Upper lobe of left lung (tissue), 6 donors: ENCODE results near the gene C1D. TPM values are rescaled to one million over a fixed set of nuclear protein-coding genes. Genes with fewer than 3 reads are reported as not detected.

Experiments used
- ATAC-seq, 2 donors: fragments of 200-7000 bp; cut with Tn5 transposase; one replicate each; pipeline ENCODE4 v1.9.1; 2022; ENCODE audit warnings: mild to moderate bottlenecking in 2 of 2, moderate library complexity in 2 of 2; ENCODE audit not compliant: low FRiP score in 2 of 2
- DNase-seq, 2 donors: peaks; one replicate each; pipeline ENCODE4 v3.0.0-alpha.2; 2019 to 2020
- H3K27ac ChIP-seq, 4 donors: fragments of 200-600 bp; sonication (generic); one replicate each; pipeline ENCODE4 v1.5.1; 2016 to 2019
- H3K27me3 ChIP-seq, 4 donors: fragments of 200-600 bp; sonication (generic); one replicate each; pipeline ENCODE4 v1.5.1; 2017 to 2019
- H3K36me3 ChIP-seq, 4 donors: fragments of 200-600 bp; sonication (generic); one replicate each; pipeline ENCODE4 v1.5.1; 2016 to 2019
- H3K4me1 ChIP-seq, 4 donors: fragments of 200-600 bp; sonication (generic); one replicate each; pipeline ENCODE4 v1.5.1; 2018 to 2019
- H3K4me3 ChIP-seq, 4 donors: fragments of 200-600 bp; sonication (generic); one replicate each; pipeline ENCODE4 v1.5.1; 2017 to 2019; ENCODE audit warnings: mild to moderate bottlenecking in 2 of 4, moderate library complexity in 1 of 4
- H3K9me3 ChIP-seq, 4 donors: fragments of 200-600 bp; sonication (generic); one replicate each; pipeline ENCODE4 v1.5.1; 2018 to 2019
- CTCF ChIP-seq, 6 experiments: fragments of 450-650 bp in 4 of 6; fragments of 200-600 bp in 2 of 6; sonication (generic) in 2 of 6; IDR thresholded peaks; one replicate each; pipeline ENCODE4 v1.5.1; 2016 to 2019; ENCODE audit warnings: antibody characterized with exemption in 6 of 6
- EP300 ChIP-seq, 4 donors: sonication (generic); formaldehyde crosslinking; IDR thresholded peaks; one replicate each; pipeline ENCODE4 v1.5.1; 2017; ENCODE audit warnings: antibody characterized with exemption in 4 of 4, control low read depth in 2 of 4
- POLR2A ChIP-seq, 4 donors: fragments of 450-650 bp; IDR thresholded peaks; one replicate each; pipeline ENCODE4 v1.5.1; 2016 to 2017; ENCODE audit warnings: antibody characterized with exemption in 4 of 4, mild to moderate bottlenecking in 2 of 4
- POLR2AphosphoS5 ChIP-seq, 2 donors: sonication (generic); formaldehyde crosslinking; IDR thresholded peaks; one replicate each; pipeline ENCODE4 v1.5.1; 2017; ENCODE audit warnings: antibody characterized with exemption in 2 of 2
- WGBS, 2 donors: methylation state at CpG; one replicate each; pipeline ENCODE4 v1.1.5; 2017 to 2018; 5-methylcytosine and 5-hydroxymethylcytosine counted together
- total RNA-seq, 6 donors: library from RNA; depleted of rRNA in 4 of 6; stranded (reverse); fragments of >200 nt in 4 of 6; gene quantifications; one replicate each; pipeline versions ENCODE4 v1.1.0 to v1.2.1, GENCODE V29; 2016 to 2021
- donor health status: DM: no; HTN: no; CAD: no; lungs with moderate emphysema.
- donor health status: DM: no; HTN: yes; CAD: no; lungs with severe emphysema.

C1D gene
- total RNA-seq, 6 donors from 2014 or later, result 3.3 to 59.5 (median 22.0) TPM

DNA sequence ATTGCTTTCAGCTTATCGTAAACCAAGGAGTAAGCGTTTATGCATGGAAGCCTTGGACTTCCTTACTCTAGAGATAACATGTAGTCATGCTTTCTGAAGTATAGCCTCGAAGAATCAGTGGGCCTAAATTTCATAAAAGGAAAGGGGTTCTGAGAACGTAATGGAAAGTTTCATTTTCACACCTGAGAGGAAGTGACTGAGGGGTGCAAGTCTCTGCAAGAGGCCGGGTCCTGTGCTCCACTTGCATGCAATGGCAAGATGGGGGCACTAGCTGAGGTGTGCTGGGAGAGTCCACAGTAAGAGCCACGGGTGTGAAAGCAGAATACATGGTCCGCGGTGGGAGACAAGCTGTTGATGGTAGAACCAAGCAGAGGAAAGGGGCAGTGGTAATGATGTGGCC, 36.5 kb upstream of the C1D start:
- no peak for DNase-seq
- 88 to 89% methylated on average over 8 of the region's 8 CpGs for WGBS, 2 donors
- no peak for ATAC-seq
- Histone ChIP-seq H3K4me1 (no peaks in the 10 kb centered on the region), H3K9me3 (no peaks in the 10 kb centered on the region), H3K27ac (no peak overlapping the region), H3K4me3 (no peak overlapping the region), H3K27me3 (no peaks in the 10 kb centered on the region), H3K36me3 (no peaks in the 10 kb centered on the region)
- TF ChIP-seq CTCF (IDR thresholded peaks at IDR 0.05) (no peak), POLR2A (IDR thresholded peaks at IDR 0.05) (no peak), POLR2AphosphoS5 (IDR thresholded peaks at IDR 0.05) (no peak), EP300 (IDR thresholded peaks at IDR 0.05) (no peak)

DNA sequence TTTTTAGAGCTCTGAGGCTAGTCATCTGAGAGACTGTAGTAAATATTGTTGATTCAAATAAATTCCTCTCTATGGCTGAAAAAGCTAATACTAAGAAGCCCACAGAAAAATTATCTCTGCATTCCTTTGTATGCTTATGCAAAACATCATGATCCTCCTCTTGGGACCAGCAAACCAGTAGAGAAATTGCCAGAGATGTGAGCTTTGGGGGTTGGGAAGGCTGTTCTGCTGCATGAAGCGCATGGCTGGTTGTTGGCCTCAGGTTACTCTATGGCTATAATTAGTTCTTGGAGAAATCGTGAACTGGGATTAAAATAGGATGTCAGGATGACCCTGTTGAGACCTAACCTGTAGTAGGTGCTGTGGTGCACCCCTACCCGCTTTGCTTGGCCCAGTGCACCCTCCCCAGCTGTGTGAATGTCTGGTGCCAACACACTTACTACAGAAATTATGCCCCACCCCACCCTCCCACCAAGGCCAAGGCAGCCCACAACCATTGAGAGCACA, 35.5 kb upstream of the C1D start:
- TF ChIP-seq CTCF (IDR thresholded peaks at IDR 0.05) (no peak), EP300 (IDR thresholded peaks at IDR 0.05) (no peak), POLR2AphosphoS5 (IDR thresholded peaks at IDR 0.05) (no peak), POLR2A (IDR thresholded peaks at IDR 0.05) (no peak)

GRCh38 chr2:68094111-68094510, 31.3 kb upstream of the C1D start:
- Histone ChIP-seq H3K27ac (no peak overlapping the region), H3K4me1 (no peaks in the 10 kb centered on the region), H3K4me3 (no peak overlapping the region), H3K9me3 (no peaks in the 10 kb centered on the region), H3K36me3 (no peaks in the 10 kb centered on the region), H3K27me3 (no peaks in the 10 kb centered on the region)
- TF ChIP-seq POLR2A (IDR thresholded peaks at IDR 0.05) (no peak), EP300 (IDR thresholded peaks at IDR 0.05) (no peak), POLR2AphosphoS5 (IDR thresholded peaks at IDR 0.05) (no peak), CTCF (IDR thresholded peaks at IDR 0.05) (no peak)
- DNase-seq (no peak), ATAC-seq (no peak)
- 86 to 92% methylated on average over 1 of the region's 1 CpG for WGBS, 2 donors

More for the DNA sequence above, 35.5 kb upstream of the C1D start:
- Histone ChIP-seq H3K9me3 (no peaks in the 10 kb centered on the region), H3K27ac (no peak overlapping the region), H3K36me3 (no peaks in the 10 kb centered on the region), H3K4me3 (no peak overlapping the region), H3K27me3 (no peaks in the 10 kb centered on the region), H3K4me1 (no peaks in the 10 kb centered on the region)
- ATAC-seq (no peak), DNase-seq (no peak)
- 88 to 91% methylated on average over 3 of the region's 3 CpGs for WGBS, 2 donors

DNA sequence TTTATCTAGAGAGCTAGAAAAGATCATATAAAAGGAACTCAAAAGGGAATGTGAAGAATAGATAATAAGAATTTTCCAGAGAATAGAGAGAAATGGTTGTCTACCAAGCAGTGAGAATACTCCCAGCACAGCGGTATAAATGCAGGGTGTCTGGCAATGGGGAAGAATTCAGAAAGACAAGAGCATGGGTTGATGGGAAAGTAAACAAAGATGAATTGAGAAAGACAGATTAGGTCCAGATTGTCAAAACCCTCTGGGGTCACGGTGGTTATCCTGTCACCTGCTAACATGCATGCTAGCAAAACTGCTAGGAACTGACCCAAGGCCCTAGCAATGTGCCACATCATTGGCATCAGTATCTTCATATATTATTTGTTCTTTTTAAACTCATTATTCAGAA, 30.8 kb upstream of the C1D start:
- DNase-seq (no peak), ATAC-seq (no peak)
- H3K9me3 ChIP-seq, result no peaks in the 10 kb centered on the region
- H3K27ac ChIP-seq, result no peak overlapping the region
- TF ChIP-seq POLR2A (IDR thresholded peaks at IDR 0.05), result no peak
- no peak for TF ChIP-seq EP300 (IDR thresholded peaks at IDR 0.05)
- TF ChIP-seq CTCF (IDR thresholded peaks at IDR 0.05), result no peak
- no peak for TF ChIP-seq POLR2AphosphoS5 (IDR thresholded peaks at IDR 0.05)
- H3K4me1 ChIP-seq, result no peaks in the 10 kb centered on the region
- 81 to 82% methylated on average over 2 of the region's 2 CpGs for WGBS, 2 donors
- no peaks in the 10 kb centered on the region for H3K36me3 ChIP-seq
- no peaks in the 10 kb centered on the region for H3K27me3 ChIP-seq
- no peak overlapping the region for H3K4me3 ChIP-seq

GRCh38 chr2:68091439-68092034, 28.7 kb upstream of the C1D start:
- H3K27me3 ChIP-seq, result no peaks in the 10 kb centered on the region
- WGBS, 2 donors, result 40 to 42% methylated on average over 2 of the region's 2 CpGs
- DNase-seq (no peak), ATAC-seq (no peak)
- H3K9me3 ChIP-seq, result no peaks in the 10 kb centered on the region
- H3K4me3 ChIP-seq, result no peak overlapping the region
- TF ChIP-seq POLR2A (IDR thresholded peaks at IDR 0.05) (no peak), EP300 (IDR thresholded peaks at IDR 0.05) (no peak), CTCF (IDR thresholded peaks at IDR 0.05) (no peak), POLR2AphosphoS5 (IDR thresholded peaks at IDR 0.05) (no peak)
- H3K27ac ChIP-seq, result no peak overlapping the region
- H3K4me1 ChIP-seq, result no peaks in the 10 kb centered on the region
- H3K36me3 ChIP-seq, result no peaks in the 10 kb centered on the region
